ENCODE data around the gene PHLDB3. TPM values are rescaled to one million over a fixed set of nuclear protein-coding genes. Genes with fewer than 3 reads are reported as not detected.

The PHLDB3 gene
- total RNA-seq, 1 donor from 2014 or later, result 7.8 TPM

DNA sequence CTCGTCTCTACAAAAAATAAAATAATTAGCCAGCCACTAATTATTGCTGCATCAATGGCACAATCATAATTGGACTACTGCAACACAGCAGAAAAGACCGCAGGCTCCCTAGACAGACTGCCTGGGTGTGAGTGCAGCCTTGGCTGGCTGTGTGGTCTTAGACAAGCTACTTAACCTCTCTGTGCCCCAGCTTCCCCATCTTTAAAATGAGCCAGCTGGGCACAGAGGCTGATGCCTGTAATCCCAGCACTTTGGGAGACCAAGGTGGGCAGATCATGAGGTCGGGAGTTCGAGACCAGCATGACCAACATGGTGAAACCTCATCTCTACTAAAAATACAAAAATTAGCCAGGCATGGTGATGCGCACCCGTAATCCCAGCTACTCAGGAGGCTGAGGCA, 70.9 kb downstream of the PHLDB3 start:
- Histone ChIP-seq H3K27me3 (ENCODE audit: low read depth) (no peaks in the 10 kb centered on the region), H3K36me3 (no peaks in the 10 kb centered on the region), H3K9me3 (no peaks in the 10 kb centered on the region), H3K4me3 (no peak overlapping the region), H3K27ac (no peak overlapping the region), H3K4me1 (peaks cover 11% of the 10 kb centered on the region)
- TF ChIP-seq, protein P1, sequence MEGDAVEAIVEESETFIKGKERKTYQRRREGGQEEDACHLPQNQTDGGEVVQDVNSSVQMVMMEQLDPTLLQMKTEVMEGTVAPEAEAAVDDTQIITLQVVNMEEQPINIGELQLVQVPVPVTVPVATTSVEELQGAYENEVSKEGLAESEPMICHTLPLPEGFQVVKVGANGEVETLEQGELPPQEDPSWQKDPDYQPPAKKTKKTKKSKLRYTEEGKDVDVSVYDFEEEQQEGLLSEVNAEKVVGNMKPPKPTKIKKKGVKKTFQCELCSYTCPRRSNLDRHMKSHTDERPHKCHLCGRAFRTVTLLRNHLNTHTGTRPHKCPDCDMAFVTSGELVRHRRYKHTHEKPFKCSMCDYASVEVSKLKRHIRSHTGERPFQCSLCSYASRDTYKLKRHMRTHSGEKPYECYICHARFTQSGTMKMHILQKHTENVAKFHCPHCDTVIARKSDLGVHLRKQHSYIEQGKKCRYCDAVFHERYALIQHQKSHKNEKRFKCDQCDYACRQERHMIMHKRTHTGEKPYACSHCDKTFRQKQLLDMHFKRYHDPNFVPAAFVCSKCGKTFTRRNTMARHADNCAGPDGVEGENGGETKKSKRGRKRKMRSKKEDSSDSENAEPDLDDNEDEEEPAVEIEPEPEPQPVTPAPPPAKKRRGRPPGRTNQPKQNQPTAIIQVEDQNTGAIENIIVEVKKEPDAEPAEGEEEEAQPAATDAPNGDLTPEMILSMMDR (IDR thresholded peaks at IDR 0.05), result no peak
- ATAC-seq (no peak), DNase-seq (no peak)
- intact Hi-C loops (cut with DNase I), result no loop called here

DNA sequence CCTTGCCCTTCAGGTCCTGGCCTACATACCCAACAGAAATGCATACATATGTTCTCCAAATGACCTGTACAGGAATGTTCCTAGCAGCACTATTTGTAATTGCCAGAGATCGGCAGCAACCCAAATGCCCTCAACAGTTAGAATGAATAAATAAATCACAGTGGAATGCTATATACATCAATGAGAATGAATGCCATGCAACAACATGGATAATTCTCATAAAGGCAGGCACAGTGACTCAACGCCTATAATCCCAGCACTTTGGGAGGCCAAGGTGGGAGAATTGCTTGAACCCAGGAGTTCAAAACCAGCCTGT, 71.2 kb downstream of the PHLDB3 start:
- Histone ChIP-seq H3K4me3 (no peak overlapping the region), H3K9me3 (no peaks in the 10 kb centered on the region), H3K4me1 (peaks cover 7% of the 10 kb centered on the region), H3K36me3 (no peaks in the 10 kb centered on the region), H3K27me3 (ENCODE audit: low read depth) (no peaks in the 10 kb centered on the region), H3K27ac (no peak overlapping the region)
- no peak for ATAC-seq
- intact Hi-C loops (cut with DNase I), result no loop called here
- TF ChIP-seq, protein P1 (IDR thresholded peaks at IDR 0.05), result no peak
- DNase-seq, result no peak

DNA sequence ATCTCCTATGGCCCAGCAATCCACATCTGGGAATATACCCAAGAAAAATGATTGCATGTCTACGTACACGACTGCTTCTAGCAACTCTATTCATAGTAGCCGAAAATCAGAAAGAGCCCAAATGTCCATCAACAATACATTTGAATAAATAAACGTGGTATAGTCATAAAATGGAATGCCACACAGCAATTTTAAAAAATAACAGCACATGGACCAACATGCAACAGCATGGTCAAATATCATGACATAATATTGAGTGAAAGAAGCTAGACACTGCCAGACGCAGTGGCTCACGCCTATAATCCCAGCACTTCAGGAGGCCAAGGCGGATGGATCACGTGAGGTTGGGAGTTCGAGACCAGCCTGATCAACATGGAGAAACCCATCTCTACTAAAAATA, 73.6 kb downstream of the PHLDB3 start:
- Histone ChIP-seq H3K4me1 (no peaks in the 10 kb centered on the region), H3K36me3 (no peaks in the 10 kb centered on the region), H3K4me3 (no peak overlapping the region), H3K27ac (no peak overlapping the region), H3K9me3 (no peaks in the 10 kb centered on the region), H3K27me3 (ENCODE audit: low read depth) (no peaks in the 10 kb centered on the region)
- ATAC-seq, result no peak
- intact Hi-C loops (cut with DNase I), result no loop called here
- DNase-seq, result no peak
- TF ChIP-seq, protein P1 (IDR thresholded peaks at IDR 0.05), result no peak

DNA sequence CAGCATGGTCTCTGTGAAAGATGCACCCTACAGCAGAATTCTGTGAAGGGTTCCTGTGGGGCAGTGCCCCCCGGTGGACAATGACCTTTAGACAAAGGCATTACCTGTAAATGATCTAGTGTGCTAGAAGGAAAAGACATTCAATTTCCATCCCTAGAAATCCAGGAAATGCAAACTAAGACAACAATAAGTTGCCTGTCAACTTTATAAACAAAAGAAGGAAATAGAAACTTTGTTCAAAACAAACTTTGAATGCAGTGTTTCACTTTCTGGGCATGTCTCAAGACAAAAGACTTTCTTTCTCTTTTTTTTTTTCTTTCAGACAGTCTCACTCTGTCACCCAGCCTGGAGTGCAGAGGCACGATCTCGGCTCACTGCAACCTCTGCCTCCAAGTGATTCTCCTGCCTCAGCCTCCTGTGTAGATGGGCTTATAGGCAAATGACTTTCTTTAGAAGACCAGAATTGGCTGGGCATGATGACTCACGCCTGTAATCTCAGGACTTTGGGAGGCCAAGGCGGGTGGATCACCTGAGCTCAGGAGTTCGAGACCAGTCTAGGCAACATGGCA, 74.3 kb downstream of the PHLDB3 start:
- intact Hi-C loops (cut with DNase I), result no loop called here
- no peak for ATAC-seq
- DNase-seq, result no peak
- Histone ChIP-seq H3K9me3 (no peaks in the 10 kb centered on the region), H3K27ac (no peak overlapping the region), H3K4me3 (no peak overlapping the region), H3K27me3 (ENCODE audit: low read depth) (no peaks in the 10 kb centered on the region), H3K4me1 (no peaks in the 10 kb centered on the region), H3K36me3 (no peaks in the 10 kb centered on the region)
- TF ChIP-seq, protein P1 (IDR thresholded peaks at IDR 0.05), result no peak

DNA sequence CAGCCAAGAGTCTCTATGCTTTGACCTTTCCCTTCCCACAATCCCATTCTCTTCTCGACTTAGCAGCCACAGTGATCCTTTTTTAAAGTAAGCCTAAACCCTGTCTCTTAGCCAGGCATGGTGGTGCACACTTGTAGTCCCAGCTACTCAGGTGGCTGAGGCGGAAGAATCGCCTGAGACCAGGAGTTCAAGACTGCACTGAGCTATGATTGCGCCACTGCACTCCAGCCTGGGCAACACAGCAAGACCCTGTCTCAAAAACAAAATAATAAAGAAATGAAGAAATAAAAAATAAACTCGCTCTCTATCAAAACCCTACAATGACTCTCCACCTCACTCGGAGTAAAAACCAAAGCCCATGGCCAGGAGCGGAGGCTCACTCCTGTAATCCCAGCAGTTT, 75.2 kb downstream of the PHLDB3 start:
- Histone ChIP-seq H3K4me1 (no peaks in the 10 kb centered on the region), H3K9me3 (no peaks in the 10 kb centered on the region), H3K27ac (no peak overlapping the region), H3K36me3 (no peaks in the 10 kb centered on the region), H3K4me3 (no peak overlapping the region), H3K27me3 (ENCODE audit: low read depth) (no peaks in the 10 kb centered on the region)
- DNase-seq, result no peak
- ATAC-seq, result no peak
- TF ChIP-seq, protein P1 (IDR thresholded peaks at IDR 0.05), result no peak
- intact Hi-C loops (cut with DNase I), result no loop called here

Data from lower lobe of right lung (tissue), 2 donors.